ENCODE data around the gene NUTM2E. TPM values are rescaled to one million over a fixed set of nuclear protein-coding genes. Genes with fewer than 3 reads are reported as not detected.
"Not testable (repeated sequence)": the region's sequence is repeated elsewhere in the genome, so short reads cannot be mapped to it uniquely, and the experiment has no call there.

The NUTM2E gene
- total RNA-seq, 2 experiments from 2014 or later: 0.19 TPM; not detected in 1

GRCh38 chr10:79816290-79816689, 10.2 kb upstream of the NUTM2E start:
- H3K9me2 ChIP-seq (ENCODE audit: insufficient read depth, low read length); H3K9me3 ChIP-seq (ENCODE audit: low read length); H2AFZ ChIP-seq (ENCODE audit: low read length); BruUV-seq (replicated peaks); DNase-seq (ENCODE audit: low spot score); H3K4me3 ChIP-seq (ENCODE audit: low read depth, low read length, poor library complexity, severe bottlenecking); H3K79me2 ChIP-seq (ENCODE audit: insufficient read depth, low read depth, low read length); intact Hi-C loops (cut with micrococcal nuclease; ENCODE audit: unreplicated experiment); POLR2A ChIA-PET; H3K27ac ChIP-seq (ENCODE audit: low read depth, low read length, poor library complexity, severe bottlenecking); CTCF ChIA-PET (ENCODE audit: unreplicated experiment); H3K4me2 ChIP-seq (ENCODE audit: low read length); H3K4me1 ChIP-seq (ENCODE audit: insufficient read depth, low read length, poor library complexity, severe bottlenecking); H4K20me1 ChIP-seq (ENCODE audit: insufficient read depth, low read length): not testable (repeated sequence)
- H3K36me3 ChIP-seq (ENCODE audit: insufficient read depth, low read length): peaks cover 10% of the 10 kb centered on the region; the same call in 1 of the 2 replicates

GRCh38 chr10:79823387-79823786, 3.2 kb upstream of the NUTM2E start:
- Histone ChIP-seq H3K79me2 (ENCODE audit: insufficient read depth, low read depth, low read length) (peaks cover 44% of the 10 kb centered on the region), H3K36me3 (ENCODE audit: insufficient read depth, low read length) (peaks cover 15% of the 10 kb centered on the region; the same call in 1 of the 2 replicates)
- POLR2A ChIA-PET; H3K4me3 ChIP-seq (ENCODE audit: low read depth, low read length, poor library complexity, severe bottlenecking); H3K9me2 ChIP-seq (ENCODE audit: insufficient read depth, low read length); intact Hi-C loops (cut with micrococcal nuclease; ENCODE audit: unreplicated experiment); H2AFZ ChIP-seq (ENCODE audit: low read length); H4K20me1 ChIP-seq (ENCODE audit: insufficient read depth, low read length); H3K4me1 ChIP-seq (ENCODE audit: insufficient read depth, low read length, poor library complexity, severe bottlenecking); CTCF ChIA-PET (ENCODE audit: unreplicated experiment); H3K27ac ChIP-seq (ENCODE audit: low read depth, low read length, poor library complexity, severe bottlenecking); H3K4me2 ChIP-seq (ENCODE audit: low read length); H3K9me3 ChIP-seq (ENCODE audit: low read length); DNase-seq (ENCODE audit: low spot score); BruUV-seq (replicated peaks): not testable (repeated sequence)

GRCh38 chr10:79825587-79826011, 940 bp upstream of the NUTM2E start:
- H4K20me1 ChIP-seq (ENCODE audit: insufficient read depth, low read length); H2AFZ ChIP-seq (ENCODE audit: low read length); CTCF ChIA-PET (ENCODE audit: unreplicated experiment); H3K9me3 ChIP-seq (ENCODE audit: low read length); POLR2A ChIA-PET; H3K36me3 ChIP-seq (ENCODE audit: insufficient read depth, low read length); H3K9me2 ChIP-seq (ENCODE audit: insufficient read depth, low read length); BruUV-seq (replicated peaks); intact Hi-C loops (cut with micrococcal nuclease; ENCODE audit: unreplicated experiment); H3K4me1 ChIP-seq (ENCODE audit: insufficient read depth, low read length, poor library complexity, severe bottlenecking): not testable (repeated sequence)
- DNase-seq (ENCODE audit: low spot score): peak; percentile 6
- H3K27ac ChIP-seq (ENCODE audit: low read depth, low read length, poor library complexity, severe bottlenecking): peak overlapping the region; percentile 56
- H3K4me2 ChIP-seq (ENCODE audit: low read length): peak overlapping the region; percentile 46
- peak overlapping the region; percentile 68 for H3K4me3 ChIP-seq (ENCODE audit: low read depth, low read length, poor library complexity, severe bottlenecking)
- peaks cover 40% of the 10 kb centered on the region for H3K79me2 ChIP-seq (ENCODE audit: insufficient read depth, low read depth, low read length)

- POLR2A ChIA-PET; H4K20me1 ChIP-seq (ENCODE audit: insufficient read depth, low read length); H3K4me2 ChIP-seq (ENCODE audit: low read length); H3K4me1 ChIP-seq (ENCODE audit: insufficient read depth, low read length, poor library complexity, severe bottlenecking); H3K36me3 ChIP-seq (ENCODE audit: insufficient read depth, low read length); H3K9me2 ChIP-seq (ENCODE audit: insufficient read depth, low read length); H2AFZ ChIP-seq (ENCODE audit: low read length); BruUV-seq (replicated peaks); H3K9me3 ChIP-seq (ENCODE audit: low read length); CTCF ChIA-PET (ENCODE audit: unreplicated experiment); intact Hi-C loops (cut with micrococcal nuclease; ENCODE audit: unreplicated experiment): not testable (repeated sequence)
- Histone ChIP-seq H3K27ac (ENCODE audit: low read depth, low read length, poor library complexity, severe bottlenecking) (peak overlapping the region; percentile 56), H3K79me2 (ENCODE audit: insufficient read depth, low read depth, low read length) (peaks cover 40% of the 10 kb centered on the region), H3K4me3 (ENCODE audit: low read depth, low read length, poor library complexity, severe bottlenecking) (peak overlapping the region; percentile 68)
- DNase-seq (ENCODE audit: low spot score): peak; percentile 16
Observed at GRCh38 chr10:79826131-79826495, 426 bp upstream of the NUTM2E start.

GRCh38 chr10:79833833-79834232, 7.3 kb downstream of the NUTM2E start:
- H4K20me1 ChIP-seq (ENCODE audit: insufficient read depth, low read length); H3K9me2 ChIP-seq (ENCODE audit: insufficient read depth, low read length); H3K79me2 ChIP-seq (ENCODE audit: insufficient read depth, low read depth, low read length); DNase-seq (ENCODE audit: low spot score); H2AFZ ChIP-seq (ENCODE audit: low read length); intact Hi-C loops (cut with micrococcal nuclease; ENCODE audit: unreplicated experiment); H3K4me1 ChIP-seq (ENCODE audit: insufficient read depth, low read length, poor library complexity, severe bottlenecking); H3K36me3 ChIP-seq (ENCODE audit: insufficient read depth, low read length); CTCF ChIA-PET (ENCODE audit: unreplicated experiment); BruUV-seq (replicated peaks); POLR2A ChIA-PET; H3K4me3 ChIP-seq (ENCODE audit: low read depth, low read length, poor library complexity, severe bottlenecking); H3K9me3 ChIP-seq (ENCODE audit: low read length); H3K27ac ChIP-seq (ENCODE audit: low read depth, low read length, poor library complexity, severe bottlenecking); H3K4me2 ChIP-seq (ENCODE audit: low read length): not testable (repeated sequence)

DNA sequence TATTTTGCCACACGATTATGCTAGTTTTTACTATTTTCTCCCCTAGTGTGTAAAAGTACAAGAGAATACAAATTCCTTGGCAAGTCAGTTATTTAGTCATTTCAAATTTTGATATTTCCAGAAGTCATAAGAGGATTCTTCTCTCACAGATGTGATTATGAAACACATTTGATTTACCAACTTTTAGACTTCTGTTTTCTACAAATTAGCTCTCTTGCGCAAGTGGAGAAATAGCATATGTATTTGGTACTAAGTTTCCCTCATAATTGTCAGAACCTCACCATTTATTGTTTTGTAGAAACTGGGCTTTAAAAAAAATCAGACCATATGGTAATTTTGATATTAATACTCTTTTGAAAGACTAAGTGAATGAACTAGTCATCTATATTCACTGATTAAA, 9.4 kb downstream of the NUTM2E start:
- H3K4me1 ChIP-seq (ENCODE audit: insufficient read depth, low read length, poor library complexity, severe bottlenecking); DNase-seq (ENCODE audit: low spot score); CTCF ChIA-PET (ENCODE audit: unreplicated experiment); POLR2A ChIA-PET; H3K4me3 ChIP-seq (ENCODE audit: low read depth, low read length, poor library complexity, severe bottlenecking); H3K36me3 ChIP-seq (ENCODE audit: insufficient read depth, low read length); BruUV-seq (replicated peaks); H2AFZ ChIP-seq (ENCODE audit: low read length); H3K9me2 ChIP-seq (ENCODE audit: insufficient read depth, low read length); H3K27ac ChIP-seq (ENCODE audit: low read depth, low read length, poor library complexity, severe bottlenecking); H3K9me3 ChIP-seq (ENCODE audit: low read length); H4K20me1 ChIP-seq (ENCODE audit: insufficient read depth, low read length); H3K4me2 ChIP-seq (ENCODE audit: low read length); intact Hi-C loops (cut with micrococcal nuclease; ENCODE audit: unreplicated experiment); H3K79me2 ChIP-seq (ENCODE audit: insufficient read depth, low read depth, low read length): not testable (repeated sequence)

DNA sequence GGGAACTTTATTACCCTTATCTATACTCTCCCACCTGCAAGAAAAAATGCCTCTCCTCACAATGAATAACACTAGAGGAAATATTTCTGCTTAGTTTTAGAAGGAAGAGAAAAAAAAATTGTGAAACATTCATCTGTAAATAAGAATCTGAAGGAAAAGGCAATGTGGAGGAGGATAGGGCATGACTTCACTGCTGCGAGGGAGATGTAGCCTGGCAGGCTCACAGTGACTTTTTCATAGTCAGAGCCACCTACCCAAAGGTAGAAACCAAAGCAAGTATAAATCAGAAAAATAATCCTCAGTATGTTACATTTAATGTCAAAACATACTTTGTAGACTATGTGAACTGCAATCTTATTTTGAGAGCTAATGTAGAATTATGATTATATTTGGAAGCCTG, 10.4 kb downstream of the NUTM2E start:
- intact Hi-C loops (cut with micrococcal nuclease; ENCODE audit: unreplicated experiment); H3K79me2 ChIP-seq (ENCODE audit: insufficient read depth, low read depth, low read length); H3K9me3 ChIP-seq (ENCODE audit: low read length); POLR2A ChIA-PET; DNase-seq (ENCODE audit: low spot score); H3K36me3 ChIP-seq (ENCODE audit: insufficient read depth, low read length); H3K4me2 ChIP-seq (ENCODE audit: low read length); H3K27ac ChIP-seq (ENCODE audit: low read depth, low read length, poor library complexity, severe bottlenecking); H3K9me2 ChIP-seq (ENCODE audit: insufficient read depth, low read length); H3K4me1 ChIP-seq (ENCODE audit: insufficient read depth, low read length, poor library complexity, severe bottlenecking); H4K20me1 ChIP-seq (ENCODE audit: insufficient read depth, low read length); CTCF ChIA-PET (ENCODE audit: unreplicated experiment); H3K4me3 ChIP-seq (ENCODE audit: low read depth, low read length, poor library complexity, severe bottlenecking); H2AFZ ChIP-seq (ENCODE audit: low read length); BruUV-seq (replicated peaks): not testable (repeated sequence)

Measured in OCI-LY7 (cell line).